KOPT-K1 (cell line): Measurements from ENCODE around the gene TMEM187.

Source experiments
- H3K27ac ChIP-seq: fragments of 200-600 bp; sonication (generic); 2 replicates; pipeline ENCODE4 v1.5.1; 2016; ENCODE audit warnings: antibody characterized with exemption, mild to moderate bottlenecking, low read depth, low read length; ENCODE audit not compliant: poor library complexity, severe bottlenecking
- H3K36me3 ChIP-seq: fragments of 200-600 bp; sonication (generic); 2 replicates; pipeline ENCODE4 v1.5.1; 2017; ENCODE audit warnings: antibody characterized with exemption, mild to moderate bottlenecking, low read length, moderate library complexity; ENCODE audit not compliant: insufficient read depth
- H3K9me3 ChIP-seq: fragments of 200-600 bp; sonication (generic); 2 replicates; pipeline ENCODE4 v1.5.1; 2017; ENCODE audit warnings: antibody characterized with exemption, low read length, mild to moderate bottlenecking; ENCODE audit not compliant: insufficient read depth, poor library complexity, severe bottlenecking

TMEM187 gene

DNA sequence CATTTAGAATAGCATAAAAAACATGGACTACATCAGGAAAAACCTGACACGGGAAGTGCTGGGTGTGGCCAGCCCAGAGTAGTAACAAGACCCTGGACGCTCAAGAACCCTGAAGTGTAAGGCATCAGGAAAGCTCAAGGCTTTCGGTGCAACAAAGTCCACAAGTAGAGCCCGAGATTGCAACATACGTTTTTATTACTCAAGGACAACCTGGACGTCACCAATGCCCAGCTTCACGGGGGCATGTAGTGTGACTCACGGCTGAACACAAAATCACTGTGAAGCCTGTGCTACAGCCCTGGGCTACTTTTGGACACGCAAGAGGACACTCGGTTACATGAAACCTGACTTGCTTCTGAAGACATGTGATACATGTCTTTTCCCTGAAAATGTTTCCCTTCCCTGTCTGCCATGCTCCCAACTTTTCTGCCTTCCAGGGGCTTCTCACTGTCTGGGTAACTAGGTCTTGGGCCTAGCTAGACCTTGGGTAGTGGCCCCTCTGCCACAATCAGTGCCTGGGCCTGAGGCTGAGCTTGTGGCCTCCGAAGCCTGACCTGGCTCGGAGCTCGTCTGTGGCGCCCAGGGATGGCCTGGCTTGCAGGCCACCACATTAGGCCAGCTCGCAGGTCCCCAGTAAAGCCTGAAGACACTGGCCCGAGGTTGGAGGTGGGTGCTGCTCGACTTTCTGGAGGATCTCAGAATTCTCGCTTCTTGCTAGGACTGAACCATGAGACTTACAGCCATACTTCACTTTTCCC, 38.0 kb downstream of the TMEM187 start:
- peaks cover 79% of the 10 kb centered on the region for H3K36me3 ChIP-seq
- no peaks in the 10 kb centered on the region for H3K9me3 ChIP-seq
- H3K27ac ChIP-seq: no peak overlapping the region

DNA sequence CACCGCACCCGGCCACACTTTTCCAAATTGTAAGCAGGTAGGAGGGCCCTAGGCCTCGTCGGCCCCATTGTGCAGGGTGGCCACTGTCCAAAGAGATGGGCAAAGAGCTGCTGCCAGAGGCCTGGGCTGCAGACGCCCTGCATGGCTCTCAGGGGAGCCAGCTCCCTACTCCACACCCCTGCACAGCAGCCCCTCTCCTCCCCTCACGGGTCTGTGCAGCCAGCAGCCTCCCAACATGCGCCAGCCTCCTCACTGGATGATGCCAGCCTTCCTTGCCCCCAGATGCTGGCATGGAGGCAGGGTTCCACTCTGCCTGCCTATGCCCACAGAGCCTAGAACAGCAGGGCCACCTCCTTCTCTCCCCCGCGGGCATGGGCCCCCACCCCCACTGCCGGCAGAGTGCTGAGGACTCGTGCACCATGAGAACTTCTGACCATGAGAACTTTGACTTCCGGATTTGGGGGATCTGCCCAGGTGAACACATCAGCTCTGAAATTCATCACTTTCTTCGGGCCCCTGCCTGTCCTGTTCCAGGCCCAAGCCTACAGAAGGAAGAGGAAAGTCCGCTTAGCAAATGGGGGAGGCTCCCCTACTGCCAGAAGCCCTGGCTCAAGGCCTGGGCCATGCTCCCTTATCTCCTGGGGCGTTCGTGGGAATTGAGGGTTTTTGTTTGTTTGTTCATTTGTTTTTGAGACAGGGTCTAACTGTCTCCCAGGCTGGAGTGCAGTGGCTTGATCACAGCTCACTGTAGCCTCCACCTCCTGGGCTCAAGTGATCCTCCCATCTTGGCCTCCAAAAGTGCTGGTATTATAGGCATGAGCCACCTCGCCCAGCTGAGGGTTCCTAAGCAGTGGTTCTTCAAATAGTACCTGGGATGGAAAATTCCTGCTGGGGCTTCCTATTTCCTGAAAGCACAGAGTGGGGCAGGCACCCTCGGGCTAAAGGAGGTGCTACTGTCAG, 39.1 kb downstream of the TMEM187 start:
- peaks cover 86% of the 10 kb centered on the region for H3K36me3 ChIP-seq
- H3K27ac ChIP-seq: no peak overlapping the region
- H3K9me3 ChIP-seq: no peaks in the 10 kb centered on the region

DNA sequence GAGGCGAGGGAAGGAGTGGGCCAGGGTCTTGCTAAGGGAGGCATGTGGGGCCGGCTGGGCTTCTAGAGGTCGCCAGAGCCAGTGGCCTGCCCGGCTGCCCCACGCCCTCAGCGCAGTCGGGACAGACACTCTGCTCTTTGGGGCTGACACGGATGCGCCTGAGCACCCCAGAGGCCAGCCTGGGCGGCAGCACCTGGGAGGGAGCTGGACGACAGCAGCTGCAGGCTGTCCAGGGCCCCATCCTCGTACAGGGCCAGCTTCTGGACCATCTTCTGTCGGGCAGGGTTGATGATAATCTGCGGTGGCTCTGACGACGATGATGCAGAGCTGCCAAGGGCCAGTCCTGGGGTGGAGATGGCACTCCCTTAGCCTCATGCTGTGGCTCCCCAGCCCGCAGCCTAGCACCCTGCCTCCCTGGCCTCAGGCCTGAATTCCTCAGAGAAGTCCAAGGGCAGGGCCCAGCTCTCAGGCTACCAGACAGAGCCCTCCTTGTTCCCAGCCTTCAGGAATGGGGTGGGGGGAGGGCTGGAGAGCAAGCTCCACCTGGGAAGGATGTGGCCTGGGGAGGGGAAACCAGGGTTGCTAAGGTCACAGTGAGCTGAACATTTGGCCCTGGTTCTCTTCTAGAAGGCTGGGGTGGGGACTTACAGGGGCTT, 39.9 kb downstream of the TMEM187 start:
- Histone ChIP-seq H3K9me3 (no peaks in the 10 kb centered on the region), H3K27ac (peak overlapping the region; percentile 54), H3K36me3 (peaks cover 87% of the 10 kb centered on the region)

DNA sequence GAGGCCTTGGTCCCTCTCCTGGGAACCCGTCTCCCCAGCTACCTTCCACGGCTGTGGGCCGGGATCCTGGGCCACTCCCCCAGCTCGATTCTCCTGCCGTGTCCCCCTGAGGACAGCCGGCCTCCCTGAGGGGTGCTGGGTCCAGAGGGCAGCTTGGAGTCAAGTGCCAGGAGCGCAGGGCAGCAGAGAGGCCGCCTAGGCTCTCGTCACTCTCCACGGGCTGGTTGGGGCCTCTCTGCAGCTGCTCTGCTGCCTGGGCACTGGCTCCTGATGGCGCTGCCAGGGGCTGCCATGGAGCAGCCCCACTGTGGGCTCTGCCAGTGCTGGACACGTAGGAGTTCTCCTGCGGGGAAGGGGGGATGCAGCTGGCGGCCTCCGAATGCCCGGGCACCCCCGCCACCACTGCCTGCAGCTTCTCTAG, 40.5 kb downstream of the TMEM187 start:
- peaks cover 87% of the 10 kb centered on the region for H3K36me3 ChIP-seq
- H3K27ac ChIP-seq: peak overlapping the region; percentile 54
- H3K9me3 ChIP-seq: no peaks in the 10 kb centered on the region

DNA sequence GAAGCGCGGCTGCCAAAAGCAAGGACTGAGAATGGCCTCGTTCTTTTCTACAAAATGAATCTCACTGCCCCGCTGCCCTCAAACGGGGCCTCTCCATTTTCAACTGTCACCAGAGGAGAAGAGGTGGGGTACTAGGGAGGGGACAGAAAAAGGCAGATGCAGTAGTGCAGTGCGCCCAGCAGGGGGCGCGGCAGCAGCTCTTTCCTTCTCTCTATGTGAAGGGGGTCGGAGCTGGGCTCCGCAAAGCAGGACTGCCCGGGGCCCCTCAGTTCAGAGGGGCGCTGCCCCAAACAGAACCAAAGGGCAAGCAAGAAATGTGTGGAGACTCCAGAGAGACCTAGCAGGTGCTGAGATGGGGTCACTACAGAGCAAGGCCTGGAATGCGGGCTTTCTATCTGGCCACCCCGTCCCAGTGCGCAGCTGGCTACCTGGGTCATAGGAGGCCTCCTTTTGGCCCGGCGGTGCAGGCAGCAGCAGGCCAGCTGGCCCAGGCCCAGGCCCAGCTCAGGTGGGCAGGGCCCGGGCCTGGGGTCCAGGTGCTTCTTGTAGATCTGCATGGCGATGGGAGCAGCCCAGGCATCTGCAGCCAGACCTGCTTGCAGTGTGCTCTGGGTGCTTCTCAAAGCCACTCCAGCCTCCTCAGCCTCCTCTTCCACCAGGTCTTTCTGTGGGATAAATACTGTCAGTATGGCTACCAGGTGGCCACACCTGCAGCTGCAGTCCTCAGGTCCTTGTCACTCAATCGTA, 41.2 kb downstream of the TMEM187 start:
- Histone ChIP-seq H3K9me3 (no peaks in the 10 kb centered on the region), H3K27ac (peak overlapping the region; percentile 54), H3K36me3 (peaks cover 87% of the 10 kb centered on the region)

DNA sequence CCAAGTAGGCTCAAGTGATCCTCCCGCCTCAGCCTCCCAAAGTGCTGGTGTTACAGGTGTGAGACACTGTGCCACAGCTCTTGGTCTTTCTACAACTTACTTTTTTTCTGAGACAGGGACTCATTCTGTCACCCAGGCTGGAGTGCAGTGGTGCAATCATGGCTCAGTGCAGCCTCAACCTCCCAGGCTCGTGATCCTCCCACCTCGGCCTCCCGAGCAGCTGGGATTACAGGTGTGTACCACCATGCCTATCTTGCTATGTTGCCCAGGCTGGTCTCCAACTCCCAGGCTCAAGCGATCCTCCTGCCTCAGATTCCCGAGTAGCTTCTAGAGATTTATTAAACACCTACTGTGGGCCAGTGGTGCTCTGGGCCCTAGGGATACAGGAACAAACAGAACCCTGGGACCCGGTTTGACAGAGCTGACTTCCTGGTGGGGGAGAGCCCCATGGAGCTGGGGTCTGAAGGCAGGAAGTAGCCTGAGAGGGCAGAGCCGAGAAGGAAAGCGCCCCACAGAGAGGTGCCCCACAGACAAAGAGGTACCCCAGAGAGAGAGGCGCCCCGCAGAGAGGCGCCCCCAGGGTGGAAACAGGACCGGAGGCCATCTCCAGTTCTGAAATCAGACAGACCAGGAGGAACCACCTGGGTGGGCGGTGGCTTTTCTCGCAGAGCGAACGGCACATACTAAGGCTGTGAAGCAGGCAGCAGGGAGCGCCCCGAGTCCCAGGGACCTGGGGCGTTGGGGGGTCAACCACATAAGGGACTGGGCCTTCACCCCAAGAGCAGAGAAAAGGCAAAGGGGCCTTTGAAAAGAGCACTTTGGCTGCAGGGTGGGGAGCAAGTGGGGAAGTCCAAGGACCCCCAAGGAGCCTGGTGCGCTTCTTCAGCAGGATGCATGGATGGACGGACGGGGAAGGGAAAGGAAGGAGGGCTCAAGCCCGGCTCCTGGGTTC, 42.2 kb downstream of the TMEM187 start:
- Histone ChIP-seq H3K9me3 (no peaks in the 10 kb centered on the region), H3K36me3 (peaks cover 86% of the 10 kb centered on the region), H3K27ac (peak overlapping the region; percentile 54)

DNA sequence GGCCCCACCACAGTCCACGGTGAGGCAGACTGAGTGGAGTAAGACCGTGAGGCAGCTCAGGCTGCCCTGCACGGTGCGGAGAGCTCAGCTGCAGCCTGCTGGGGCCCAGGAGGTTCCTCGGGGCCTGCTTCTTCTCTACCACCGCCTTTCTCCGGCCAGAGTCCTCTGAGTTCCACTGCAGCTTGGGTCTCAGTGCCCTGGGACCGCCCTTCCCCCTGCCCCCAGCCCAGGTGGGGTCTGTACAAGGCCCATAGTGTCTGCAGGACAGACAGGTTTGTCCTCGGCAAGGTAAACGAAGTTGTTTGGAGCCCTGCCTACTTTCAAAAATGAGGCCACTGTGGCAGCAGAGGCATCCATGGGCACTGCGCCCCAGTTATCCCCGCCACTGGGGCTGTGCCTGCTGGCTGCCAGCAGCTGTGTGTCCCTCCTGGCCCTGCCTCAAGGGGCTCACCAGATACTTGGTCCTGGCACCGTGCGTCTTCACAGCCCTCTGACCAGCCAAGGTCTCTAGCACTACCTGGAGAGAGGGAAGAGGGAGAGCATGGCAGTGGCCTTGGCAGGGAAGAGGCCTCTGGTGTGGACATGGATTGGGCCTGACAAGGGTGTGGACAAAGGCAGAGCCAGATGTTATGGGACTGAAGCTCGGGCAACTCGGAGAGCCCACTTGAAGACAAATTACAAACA, 43.2 kb downstream of the TMEM187 start:
- peak overlapping the region; percentile 5 for H3K27ac ChIP-seq
- H3K36me3 ChIP-seq: peaks cover 76% of the 10 kb centered on the region
- H3K9me3 ChIP-seq: no peaks in the 10 kb centered on the region

GRCh38 chrX:154016366-154017076, 44.0 kb downstream of the TMEM187 start:
- H3K36me3 ChIP-seq: peaks cover 68% of the 10 kb centered on the region
- peaks cover 4% of the 10 kb centered on the region for H3K9me3 ChIP-seq
- no peak overlapping the region for H3K27ac ChIP-seq

- H3K27ac ChIP-seq: peak overlapping the region; percentile 91
- peaks cover 4% of the 10 kb centered on the region for H3K9me3 ChIP-seq
- H3K36me3 ChIP-seq: peaks cover 54% of the 10 kb centered on the region
Measured at GRCh38 chrX:154017766-154018517, 45.4 kb downstream of the TMEM187 start.

- Histone ChIP-seq H3K9me3 (peaks cover 4% of the 10 kb centered on the region), H3K27ac (peak overlapping the region; percentile 91), H3K36me3 (peaks cover 47% of the 10 kb centered on the region)
Measured at GRCh38 chrX:154018518-154019060, 46.0 kb downstream of the TMEM187 start.

DNA sequence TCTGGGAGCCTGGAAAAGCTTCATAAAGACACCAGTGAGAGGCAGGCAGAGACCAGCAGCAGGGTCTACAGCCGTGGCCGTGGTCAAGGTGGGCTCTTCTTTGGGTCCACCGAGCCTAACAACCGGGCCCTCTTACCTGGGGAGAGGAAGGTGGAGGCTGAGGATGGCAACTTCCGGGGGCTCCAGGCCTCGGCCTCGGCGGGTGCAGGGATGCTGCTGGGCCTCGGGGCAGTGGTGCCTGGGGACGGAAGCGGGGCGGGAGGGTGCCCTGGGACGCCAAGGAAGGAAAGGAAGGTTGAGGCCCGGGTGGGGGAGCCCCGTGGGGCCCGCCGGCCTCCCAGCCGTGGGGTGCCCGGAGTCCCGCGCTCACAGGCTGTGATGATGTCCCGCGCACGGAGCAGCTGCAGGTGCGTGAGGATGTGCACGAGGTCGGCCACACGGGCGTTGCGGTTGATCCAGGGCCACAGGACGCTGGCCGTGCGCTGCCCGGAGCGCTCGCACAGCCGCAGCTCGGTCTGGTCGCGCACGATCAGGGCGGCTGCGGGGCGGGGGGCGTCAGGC, 46.6 kb downstream of the TMEM187 start:
- peaks cover 4% of the 10 kb centered on the region for H3K9me3 ChIP-seq
- H3K36me3 ChIP-seq: peaks cover 42% of the 10 kb centered on the region
- H3K27ac ChIP-seq: peak overlapping the region; percentile 91
